Activated CD8-positive, alpha-beta memory T cell treated with anti-CD3 and anti-CD28 coated beads, Interleukin-2, amount 50 U/mL, for 4 hours (primary cell): ENCODE data around the gene EDNRA.

Experiments used
- DNase-seq: peaks from one replicate; pipeline ENCODE4 v3.0.0-alpha.2; 2020

The EDNRA gene

DNA sequence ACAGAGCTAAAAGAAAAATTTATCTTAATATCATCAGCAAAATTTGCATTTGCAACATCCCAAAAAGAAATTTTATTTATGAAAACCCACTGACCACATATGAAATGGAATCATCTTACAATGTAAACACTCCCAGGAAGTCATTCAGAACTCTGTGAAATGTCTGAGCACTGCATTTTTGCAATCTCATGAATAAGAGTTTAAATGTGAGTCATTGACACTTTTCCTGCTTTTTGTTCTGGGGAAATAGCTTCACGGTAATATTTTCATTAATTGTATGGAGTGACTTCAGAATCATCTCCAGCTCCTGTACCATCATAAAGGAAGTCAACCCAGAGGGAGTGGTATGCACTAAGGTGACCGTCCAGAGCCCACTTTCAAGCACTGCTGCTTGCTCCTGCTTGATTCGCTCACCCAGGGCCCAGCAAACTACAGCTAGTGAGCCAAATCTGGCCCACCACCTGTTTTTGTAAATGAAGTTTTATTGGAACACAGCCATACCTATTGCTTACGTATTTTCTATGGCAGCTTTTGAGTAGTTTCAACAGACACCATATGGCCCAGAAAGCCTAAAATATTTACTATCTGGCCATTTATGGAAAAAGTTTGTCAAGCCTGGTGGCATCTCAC is 17.2 kb downstream of the EDNRA start:
- no peak for DNase-seq

DNA sequence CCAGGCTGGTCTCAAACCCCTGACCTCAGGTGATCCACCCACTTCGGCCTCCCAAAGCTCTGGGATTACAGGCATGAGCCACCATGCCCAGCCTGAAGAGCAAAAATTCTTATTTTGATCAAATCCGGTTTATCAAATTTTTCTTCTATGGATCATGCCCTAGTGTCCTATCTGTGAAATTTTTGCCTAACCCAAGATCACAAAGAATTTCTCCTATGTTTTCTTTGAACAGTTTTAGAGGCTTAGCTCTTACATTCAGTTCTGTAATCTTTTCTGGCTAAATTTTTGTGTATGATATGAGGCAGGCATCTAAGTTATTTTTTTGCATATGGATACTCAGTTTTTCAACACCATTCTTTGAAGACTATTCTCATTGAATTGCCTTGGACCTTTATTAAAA is 27.4 kb downstream of the EDNRA start:
- no peak for DNase-seq

DNA sequence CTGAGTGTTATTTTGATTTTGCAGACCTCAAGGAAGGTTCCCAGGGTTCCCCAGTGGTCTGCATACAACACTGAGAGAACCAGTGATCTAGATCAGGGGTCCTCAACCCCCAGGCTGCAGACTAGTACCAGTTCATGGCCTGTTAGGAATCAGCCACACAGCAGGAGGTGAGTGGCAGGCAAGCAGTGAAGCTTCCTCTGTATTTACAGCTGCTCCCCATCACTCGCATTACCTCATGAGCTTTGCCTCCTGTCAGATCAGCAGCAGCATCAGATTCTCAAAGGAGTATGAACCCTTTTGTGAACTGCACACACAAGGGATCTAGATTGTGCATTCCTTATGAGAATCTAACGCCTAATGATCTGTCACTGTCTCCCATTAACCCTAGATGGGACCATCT is 28.5 kb downstream of the EDNRA start:
- DNase-seq = no peak

DNA sequence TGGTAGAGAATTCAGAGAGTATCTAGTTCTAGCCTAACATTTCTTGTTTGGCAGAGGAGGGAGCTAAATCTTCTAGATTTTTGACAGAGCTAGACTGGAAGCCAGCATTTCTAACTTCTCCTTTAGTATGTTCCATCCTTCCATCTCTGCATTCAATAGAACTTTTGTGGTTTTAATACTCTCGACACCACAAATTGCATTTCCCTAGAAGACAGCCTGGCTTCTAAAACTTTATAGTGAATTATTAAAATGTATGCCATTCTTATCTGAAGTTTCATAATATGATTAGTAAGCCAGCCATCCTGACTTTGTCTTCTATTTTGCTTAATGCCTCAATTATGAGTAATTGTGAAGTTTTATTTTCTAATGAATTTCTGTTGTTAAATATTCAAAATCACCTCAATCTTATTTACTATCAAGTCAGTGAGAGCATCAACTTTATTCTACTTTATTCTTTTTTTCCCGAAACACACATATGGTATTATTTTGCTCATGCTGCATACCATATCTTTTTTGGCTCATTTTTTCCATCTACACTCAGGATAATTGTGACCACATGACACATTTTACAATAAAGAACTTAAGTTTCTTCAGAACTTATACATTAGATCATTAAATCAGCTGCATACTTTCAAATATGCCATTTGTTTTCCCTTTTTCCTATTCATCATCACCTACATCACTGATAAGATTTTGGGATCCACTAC is 30.2 kb downstream of the EDNRA start:
- no peak for DNase-seq

DNA sequence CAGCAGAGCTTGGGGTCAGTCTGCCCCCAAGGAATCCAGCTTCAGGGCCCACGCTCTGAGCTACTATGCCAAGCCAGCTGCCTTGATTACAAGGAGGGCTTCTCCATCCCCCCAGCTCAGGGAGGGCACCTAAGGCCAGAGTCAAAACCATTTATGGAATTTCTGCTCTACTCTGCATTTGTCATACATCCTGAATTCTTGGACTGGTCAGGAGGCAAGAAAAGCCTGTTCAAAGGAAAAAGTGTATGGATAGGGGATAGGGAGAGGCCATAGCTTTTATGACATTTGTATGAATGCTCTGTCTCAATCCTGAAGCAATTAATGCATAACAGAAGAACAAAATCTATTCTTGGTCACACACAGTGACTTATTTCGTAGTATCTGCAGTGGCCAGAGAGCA is 32.2 kb downstream of the EDNRA start:
- DNase-seq = no peak

DNA sequence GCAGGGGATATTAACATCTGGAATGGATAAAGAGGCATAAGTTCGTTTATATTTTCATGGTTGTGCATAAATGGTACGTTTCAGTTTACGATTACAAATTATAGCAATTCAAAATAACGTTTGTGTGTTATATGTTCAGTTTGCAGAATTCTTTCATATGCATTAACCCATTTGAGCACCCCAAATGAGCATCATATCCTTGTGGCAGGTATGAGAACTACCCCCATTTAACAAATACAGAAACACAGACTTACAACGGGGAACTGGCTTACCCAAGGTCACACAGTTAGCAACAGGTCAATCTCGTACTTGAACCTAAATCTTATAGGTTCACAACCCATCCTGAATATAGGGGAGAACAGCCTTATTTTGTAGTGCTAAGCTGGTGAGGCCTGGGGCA is 33.1 kb downstream of the EDNRA start:
- no peak for DNase-seq

DNA sequence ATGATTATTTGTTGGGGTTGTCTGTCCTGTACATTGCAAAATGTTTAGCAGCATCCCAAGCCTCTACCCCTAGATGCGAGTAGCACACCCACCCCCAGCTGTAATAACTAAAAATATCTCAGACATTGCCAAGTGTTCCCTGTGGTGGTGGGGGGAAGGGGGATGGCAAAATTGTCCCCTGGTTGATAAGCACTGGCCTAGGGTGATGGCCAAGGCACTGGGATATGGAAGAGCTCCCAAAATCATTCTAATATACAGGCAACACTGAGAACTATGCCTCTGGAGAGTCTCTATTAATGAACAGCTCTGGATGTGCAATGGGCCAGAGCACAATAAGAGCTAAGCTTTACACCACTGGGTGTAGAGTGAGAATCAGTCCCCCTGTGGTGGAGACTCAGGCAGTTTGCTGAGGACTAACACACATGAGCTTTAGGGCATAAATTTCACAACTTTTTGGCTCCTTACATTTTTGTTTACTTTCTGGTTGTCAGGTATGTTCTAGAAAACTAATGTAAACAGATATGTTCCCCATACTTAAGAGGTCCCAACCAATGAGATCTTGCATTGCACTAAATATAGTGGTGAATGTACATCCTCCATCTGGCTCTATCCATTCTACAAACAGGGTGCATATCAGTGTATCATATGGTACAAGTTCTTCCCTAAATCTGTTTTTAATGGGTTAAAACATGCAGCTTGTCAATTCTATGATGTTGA is 34.5 kb downstream of the EDNRA start:
- no peak for DNase-seq

DNA sequence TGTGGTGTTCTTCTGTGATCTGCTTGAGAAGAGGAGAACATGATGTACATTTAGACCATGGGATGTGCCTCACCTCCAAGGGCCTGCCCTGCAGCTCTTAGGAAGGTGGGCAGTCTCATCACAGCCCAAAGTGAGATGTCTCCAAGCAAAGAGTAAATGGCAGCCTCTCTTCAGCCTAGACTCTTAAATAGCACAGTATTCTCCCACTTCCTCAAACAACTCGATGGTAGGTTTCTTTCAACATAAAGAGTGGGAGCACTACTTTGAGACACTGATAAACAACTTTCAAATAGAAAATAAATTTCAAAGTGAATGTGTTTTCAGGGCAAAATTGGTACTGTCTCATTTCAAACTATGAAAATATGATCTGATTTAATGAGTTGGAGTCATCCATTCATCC is 35.2 kb downstream of the EDNRA start:
- no peak for DNase-seq

DNA sequence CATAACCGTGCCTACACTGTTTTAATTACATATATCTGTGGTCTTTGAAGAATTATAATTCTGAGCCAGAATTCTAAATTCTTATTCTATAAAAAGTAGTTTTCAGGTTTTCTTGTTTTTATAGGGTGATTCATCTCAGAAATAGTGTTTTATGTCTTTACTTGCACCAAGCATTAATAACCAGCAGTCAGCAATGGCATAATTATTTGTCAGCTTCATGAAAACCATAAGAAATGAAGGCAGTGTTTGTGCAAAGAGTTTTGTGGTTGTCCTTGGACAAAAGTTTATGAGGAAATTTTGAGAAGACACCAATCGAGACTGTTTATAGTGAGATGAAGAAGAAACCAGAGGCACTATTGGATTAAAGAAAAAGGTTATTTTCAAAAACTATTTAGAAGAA is 37.2 kb downstream of the EDNRA start:
- DNase-seq = no peak

DNA sequence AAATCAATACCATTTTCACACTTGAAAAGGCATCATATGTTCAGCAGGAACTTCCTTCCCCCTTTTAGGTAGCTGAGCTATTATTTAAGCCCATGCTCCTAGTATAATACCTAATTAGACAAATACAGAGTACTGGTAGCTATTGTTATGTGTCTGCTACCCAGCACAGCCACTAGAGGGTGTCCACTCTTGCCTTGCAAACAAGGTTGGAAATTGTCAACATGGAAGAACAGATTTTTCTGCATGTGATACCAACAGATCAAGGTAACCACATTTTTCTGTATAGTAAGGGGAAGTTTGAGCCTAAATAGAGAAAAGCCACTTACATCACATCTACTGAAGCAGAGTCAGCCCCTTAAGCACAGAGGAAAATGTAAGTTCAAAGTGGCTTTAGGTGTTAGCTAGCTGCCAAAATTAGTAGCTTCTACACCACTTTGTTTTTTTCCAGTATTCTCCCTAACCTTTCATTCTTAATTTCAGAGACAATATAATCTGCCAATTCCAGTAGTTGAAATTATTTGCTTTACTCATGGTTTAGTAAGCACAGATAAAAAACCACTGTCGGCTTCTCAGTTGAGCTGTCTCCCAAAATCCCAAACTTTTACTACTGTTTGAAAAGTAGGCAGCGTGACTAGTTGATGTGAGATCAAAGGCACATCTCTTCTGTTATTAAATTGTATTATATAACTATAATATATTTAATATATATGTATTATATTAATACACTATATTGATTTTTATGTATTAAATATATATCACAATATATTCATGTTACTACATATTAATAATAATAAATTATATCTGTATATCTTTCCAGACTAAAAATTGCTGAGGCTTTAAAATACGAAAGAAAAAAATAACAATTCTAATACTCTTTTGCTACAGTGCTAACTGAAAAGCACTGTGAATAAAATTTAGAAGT is 38.2 kb downstream of the EDNRA start:
- peak; percentile 33 for DNase-seq

DNA sequence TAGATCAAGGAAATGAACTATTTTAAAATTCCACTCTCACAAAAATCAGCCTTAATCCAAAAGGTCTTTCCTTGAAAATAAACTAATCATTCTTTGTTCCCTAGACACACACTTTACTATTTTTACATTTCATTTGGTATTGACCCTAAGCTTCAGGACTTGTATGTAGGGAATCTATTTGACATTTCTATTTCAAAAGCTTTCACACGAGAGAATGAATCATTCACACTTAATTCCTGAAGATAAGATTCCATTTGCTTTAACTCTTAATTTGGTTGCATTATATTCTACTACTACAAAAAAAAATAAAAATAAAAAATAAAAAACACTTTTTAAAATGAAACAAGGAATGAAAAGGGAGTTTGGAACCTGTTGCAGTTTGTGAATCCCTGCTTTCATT is 43.7 kb downstream of the EDNRA start:
- no peak for DNase-seq

DNA sequence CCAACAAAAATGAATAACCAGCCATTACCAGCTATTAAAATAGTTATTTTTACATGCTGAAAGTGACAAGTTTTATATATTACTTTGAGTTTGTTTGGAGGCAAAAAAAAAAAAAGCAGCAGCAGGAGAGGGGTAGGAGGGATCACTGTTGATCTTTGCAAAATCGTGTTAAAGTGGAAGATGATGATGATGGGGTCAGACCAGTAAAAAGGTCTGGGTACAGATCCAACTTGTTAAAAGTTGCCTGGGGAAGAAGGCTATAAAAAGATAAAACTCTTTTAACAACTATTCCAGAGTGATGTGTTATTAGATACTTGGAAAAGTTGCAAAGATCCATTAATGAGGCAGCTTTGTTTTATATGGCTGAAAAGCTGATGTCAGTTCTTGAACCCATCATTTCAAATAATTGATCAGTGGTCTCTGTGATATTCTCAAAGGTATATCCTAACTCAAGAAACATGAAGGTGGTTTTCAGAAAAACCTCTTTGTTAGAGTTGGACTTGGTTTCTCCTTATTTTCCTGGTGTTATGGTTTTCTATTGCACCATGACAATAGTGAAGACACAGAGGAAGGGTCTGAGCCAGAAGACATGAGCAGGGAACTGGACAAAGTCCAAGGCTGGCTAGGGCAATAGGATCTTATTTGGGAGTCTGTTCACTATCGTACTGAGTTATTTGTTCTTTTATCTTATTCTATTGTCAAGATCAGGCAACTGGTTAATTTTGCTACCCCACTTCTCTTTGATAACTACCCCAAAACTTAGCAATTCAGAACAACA is 44.8 kb downstream of the EDNRA start:
- no peak for DNase-seq

DNA sequence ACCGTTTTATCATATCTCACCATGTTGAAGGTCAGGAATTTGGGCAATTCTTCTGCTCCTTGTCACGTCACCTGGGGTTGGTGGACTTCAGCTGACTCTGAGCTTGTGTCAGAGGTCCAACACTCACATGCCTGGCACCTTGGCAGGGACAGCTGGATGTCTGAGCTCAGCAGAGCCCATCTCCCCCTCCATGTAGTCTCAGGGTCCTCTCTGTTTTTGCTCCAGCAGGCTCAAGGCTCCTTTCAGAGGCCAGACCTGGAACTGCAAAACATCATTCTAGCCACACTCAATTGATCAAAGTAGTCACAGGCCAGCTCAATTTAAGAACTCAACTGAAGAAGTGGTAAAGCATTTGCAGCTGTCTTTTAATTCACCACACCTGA is 45.4 kb downstream of the EDNRA start:
- no peak for DNase-seq

DNA sequence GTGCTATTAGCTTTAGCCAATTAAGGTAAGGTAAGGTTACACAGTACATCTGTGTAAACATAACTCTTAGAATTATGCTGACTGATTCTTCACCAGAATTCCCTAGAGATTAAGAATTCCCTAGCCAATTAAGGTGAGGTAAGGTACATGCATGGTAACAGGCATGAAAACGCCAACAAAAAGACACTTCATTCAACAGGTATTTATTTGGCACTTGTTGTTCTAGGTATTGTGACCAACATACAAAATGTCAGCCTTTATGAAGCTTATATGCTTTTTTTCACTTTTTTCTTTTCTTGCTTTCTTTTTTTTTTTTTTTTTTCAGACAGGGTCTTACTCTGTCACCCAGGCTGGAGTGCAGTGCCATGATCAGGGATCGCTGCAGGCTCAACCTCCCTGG is 47.2 kb downstream of the EDNRA start:
- no peak for DNase-seq

DNA sequence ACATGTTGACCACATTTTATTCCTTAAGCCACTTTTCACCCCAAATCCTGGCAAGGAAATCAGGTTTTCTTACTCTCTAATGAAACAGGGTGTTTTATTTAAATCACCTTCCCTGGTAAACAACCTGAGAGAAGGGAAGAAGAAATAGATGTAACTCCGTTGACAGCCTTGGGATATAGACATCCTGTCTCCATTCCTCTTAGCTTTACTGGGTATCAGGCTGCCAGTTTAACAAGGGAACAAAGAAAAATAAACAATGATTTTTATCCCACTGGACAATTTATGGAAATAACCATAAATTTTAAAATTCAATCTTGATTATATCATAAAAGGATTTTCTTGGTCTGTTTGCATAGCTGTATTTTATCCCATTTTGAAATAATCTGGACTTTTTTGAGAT is 49.2 kb downstream of the EDNRA start:
- DNase-seq = no peak

DNA sequence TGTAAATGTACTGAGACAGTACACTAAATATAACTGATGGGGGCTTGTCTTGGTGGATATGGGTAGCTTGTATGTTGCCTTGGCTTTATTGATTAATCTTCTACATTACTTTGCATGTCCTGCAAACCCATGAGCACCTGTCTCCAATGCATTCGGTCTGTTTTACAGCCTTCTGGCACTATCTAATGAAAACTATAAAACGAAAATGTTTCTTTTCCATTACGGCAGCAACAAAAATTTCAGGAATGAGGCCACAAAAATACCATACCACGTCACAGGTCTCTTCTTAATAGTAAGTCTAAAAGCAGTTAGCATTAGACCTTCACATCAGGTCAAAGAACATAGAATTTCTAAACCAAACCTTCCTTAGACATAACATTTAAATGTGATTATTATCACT is 49.8 kb downstream of the EDNRA start:
- DNase-seq = no peak

DNA sequence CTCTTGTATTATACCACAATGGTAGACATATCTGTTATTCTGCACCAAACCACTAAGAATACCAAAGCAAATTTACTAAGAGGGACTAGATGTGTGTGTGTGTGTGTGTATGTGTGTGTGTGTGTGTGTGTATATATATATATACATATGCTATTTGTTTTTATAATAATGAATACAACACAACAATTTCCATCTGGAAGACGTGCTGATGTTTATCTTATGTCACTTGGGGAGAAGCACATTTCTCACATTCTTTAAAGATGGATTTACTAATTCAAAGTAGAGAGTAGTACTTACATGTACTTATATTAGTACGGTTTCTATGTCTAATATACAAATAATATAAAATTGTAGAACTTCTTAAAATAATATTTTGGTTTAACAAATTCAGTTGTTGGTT is 52.0 kb downstream of the EDNRA start:
- DNase-seq = no peak

DNA sequence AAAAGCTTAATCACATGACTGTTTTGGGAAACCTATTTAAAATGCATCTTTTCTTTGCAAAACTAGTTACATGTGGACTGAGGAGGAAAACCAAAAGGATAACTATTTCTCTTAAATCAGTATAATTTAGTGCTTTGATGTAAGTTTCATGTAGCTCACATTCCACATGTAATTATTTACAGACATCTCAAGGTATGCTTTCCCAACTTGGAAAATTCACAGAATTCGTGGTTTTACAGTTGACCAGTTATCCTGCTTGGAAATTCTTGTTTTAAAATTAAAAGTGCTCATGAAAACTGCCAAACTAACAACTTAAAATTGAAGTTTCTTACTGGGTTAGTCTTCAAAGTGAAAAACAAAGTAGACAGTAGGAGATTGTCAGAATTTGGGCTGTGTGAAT is 52.4 kb downstream of the EDNRA start:
- no peak for DNase-seq

DNA sequence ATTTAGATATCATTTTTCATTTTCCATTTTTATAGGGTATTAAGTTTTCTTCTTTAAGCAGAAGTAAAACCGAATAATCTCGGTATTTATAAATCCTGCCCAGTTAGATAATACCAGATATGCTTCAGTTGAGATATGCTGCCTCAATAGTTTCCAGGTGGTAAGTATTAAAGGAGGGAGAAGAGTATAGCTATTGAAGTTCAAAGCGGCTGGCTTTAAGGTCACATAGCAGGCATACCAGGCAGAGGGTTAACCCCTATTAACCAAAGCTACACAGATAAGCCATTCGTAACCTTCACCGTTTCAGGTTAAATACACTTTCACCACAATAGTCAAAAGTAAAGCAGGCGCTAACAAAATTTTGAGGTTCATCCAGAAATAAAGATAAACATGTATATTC is 54.2 kb downstream of the EDNRA start:
- no peak for DNase-seq

DNA sequence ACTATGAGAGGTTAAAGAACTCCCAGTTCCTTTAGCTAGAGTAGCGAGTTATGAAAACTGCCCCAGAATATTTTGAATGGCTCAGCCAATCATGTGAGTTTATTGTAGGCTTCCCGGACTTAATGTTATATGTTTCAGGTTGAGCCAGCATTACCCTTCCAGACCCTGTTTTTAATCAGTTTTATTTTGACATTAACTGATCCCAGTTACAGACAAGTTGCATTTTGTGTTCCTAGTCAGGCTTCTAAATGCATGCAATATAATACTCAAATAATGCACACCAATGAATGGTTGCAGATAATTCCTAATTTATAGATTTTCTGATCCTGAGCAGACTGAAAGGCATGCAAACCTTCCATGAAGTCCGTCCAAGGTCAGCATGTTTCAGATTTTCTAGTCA is 57.8 kb downstream of the EDNRA start:
- DNase-seq = no peak

DNA sequence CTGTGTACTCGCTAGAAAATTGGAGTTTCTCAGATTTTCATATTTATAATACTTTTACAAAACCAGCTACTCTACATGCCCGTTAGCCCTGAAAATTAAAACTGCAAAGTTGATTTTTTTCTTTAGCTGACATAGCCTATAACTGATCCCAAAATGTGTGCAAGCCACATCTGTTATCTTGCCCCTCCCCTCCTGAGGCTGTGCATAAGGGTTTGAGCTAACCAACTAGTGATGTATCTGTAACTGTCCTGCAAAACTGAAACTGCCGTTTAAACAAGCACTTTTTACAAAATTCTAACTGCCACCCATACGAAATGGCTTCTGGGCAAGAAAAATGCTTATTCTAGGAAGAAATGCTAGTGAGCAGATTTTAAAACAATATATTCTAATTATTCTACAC is 59.1 kb downstream of the EDNRA start:
- no peak for DNase-seq

DNA sequence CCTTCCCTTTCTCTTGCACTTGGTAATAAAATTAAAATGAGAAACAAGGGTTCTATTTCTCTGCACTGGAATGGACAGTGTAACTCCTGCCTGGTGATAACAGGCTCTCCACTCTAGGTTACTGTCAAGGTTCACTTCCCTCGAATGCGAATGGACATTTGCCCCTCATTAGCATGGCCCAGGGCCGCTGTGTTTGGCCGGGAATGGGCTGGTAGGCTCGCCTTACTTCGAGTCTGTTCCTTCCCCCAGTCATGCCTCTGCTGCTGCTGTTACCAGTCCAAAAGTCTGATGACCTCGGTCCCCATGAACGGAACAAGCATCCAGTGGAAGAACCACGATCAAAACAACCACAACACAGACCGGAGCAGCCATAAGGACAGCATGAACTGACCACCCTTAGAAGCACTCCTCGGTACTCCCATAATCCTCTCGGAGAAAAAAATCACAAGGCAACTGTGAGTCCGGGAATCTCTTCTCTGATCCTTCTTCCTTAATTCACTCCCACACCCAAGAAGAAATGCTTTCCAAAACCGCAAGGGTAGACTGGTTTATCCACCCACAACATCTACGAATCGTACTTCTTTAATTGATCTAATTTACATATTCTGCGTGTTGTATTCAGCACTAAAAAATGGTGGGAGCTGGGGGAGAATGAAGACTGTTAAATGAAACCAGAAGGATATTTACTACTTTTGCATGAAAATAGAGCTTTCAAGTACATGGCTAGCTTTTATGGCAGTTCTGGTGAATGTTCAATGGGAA is 61.5 kb downstream of the EDNRA start:
- DNase-seq = no peak
